HL-60 (cell line): Measurements from ENCODE around the gene AR.

Experiments used
- DNase-seq, 2 experiments: peaks; one replicate each; pipeline ENCODE4 v3.0.0-alpha.2; 2010 to 2020; ENCODE audit warnings: low read depth in 1 of 2, low spot score in 1 of 2
- H3K27ac ChIP-seq: fragments of 250-450 bp; sonication (Bioruptor Pico); replicated peaks from 2 replicates; pipeline ENCODE4 v1.5.1; 2020; ENCODE audit warnings: mild to moderate bottlenecking, moderate library complexity
- H3K27me3 ChIP-seq: fragments of 250-450 bp; sonication (Bioruptor Pico); 2 replicates; pipeline ENCODE4 v1.5.1; 2021; ENCODE audit warnings: mild to moderate bottlenecking, moderate library complexity; ENCODE audit not compliant: insufficient read depth, poor library complexity, severe bottlenecking
- H3K4me3 ChIP-seq: replicated peaks from 2 replicates; pipeline ENCODE4 v1.5.1; 2011; ENCODE audit warnings: mild to moderate bottlenecking, control low read depth, low read length; ENCODE audit not compliant: insufficient read depth
- CTCF ChIP-seq: IDR thresholded peaks from one replicate; pipeline ENCODE4 v1.5.1; 2011; ENCODE audit warnings: low read length, control low read depth, inconsistent platforms; ENCODE audit not compliant: insufficient read depth
- GABPA ChIP-seq: IDR thresholded peaks from 2 replicates; pipeline ENCODE4 v1.6.1; 2012; ENCODE audit warnings: low read depth
- POLR2AphosphoS5 ChIP-seq: IDR thresholded peaks from 2 replicates; pipeline ENCODE4 v1.6.1; 2012; ENCODE audit warnings: low read depth
- REST ChIP-seq: IDR thresholded peaks from 2 replicates; pipeline ENCODE4 v1.6.1; 2012; ENCODE audit warnings: low read depth; ENCODE audit not compliant: insufficient replicate concordance
- SPI1 ChIP-seq: IDR thresholded peaks from 2 replicates; pipeline ENCODE4 v1.6.1; 2012; ENCODE audit warnings: low read depth, mild to moderate bottlenecking, borderline replicate concordance
- long read RNA-seq: library from polyadenylated mRNA; unstranded; transcript quantifications from one replicate; pipeline ENCODE4 v2.0.0, GENCODE V29; 2020

The AR gene
- long read RNA-seq = 0 reads

GRCh38 chrX:67543818-67544217, at the start of gene AR:
Gene AR, plus strand, starts transcription at chrX:67544021. Its CDS starts 1,126 bp downstream, at chrX:67545147.
- H3K27me3 ChIP-seq = peaks cover 29% of the 10 kb centered on the region
- DNase-seq = no peak
- no peak within 1 kb of the TSS for H3K27ac ChIP-seq
- no peak within 1 kb of the TSS for H3K4me3 ChIP-seq
- TF ChIP-seq SPI1 (no peak), REST (no peak), GABPA (no peak), CTCF (no peak), POLR2AphosphoS5 (no peak)

GRCh38 chrX:67500617-67501016, 43.2 kb upstream of the AR start:
- H3K27me3 ChIP-seq = no peaks in the 10 kb centered on the region
- no peak overlapping the region for H3K27ac ChIP-seq
- no peak for DNase-seq
- H3K4me3 ChIP-seq = no peak overlapping the region
- TF ChIP-seq REST (no peak), CTCF (no peak), POLR2AphosphoS5 (no peak), SPI1 (no peak), GABPA (no peak)

- H3K27ac ChIP-seq = no peak overlapping the region
- DNase-seq = no peak
- H3K4me3 ChIP-seq = no peak overlapping the region
- no peaks in the 10 kb centered on the region for H3K27me3 ChIP-seq
- TF ChIP-seq REST (no peak), GABPA (no peak), POLR2AphosphoS5 (no peak), SPI1 (no peak), CTCF (no peak)
Observed at GRCh38 chrX:67503004-67503403, 40.8 kb upstream of the AR start.
